ENCODE results near the gene FHDC1. TPM values are rescaled to one million over a fixed set of nuclear protein-coding genes. Genes with fewer than 3 reads are reported as not detected.

FHDC1 gene
- total RNA-seq, 1 donor from 2014 or later, result 22.3 TPM

- Mint-ChIP-seq H3K36me3 (ENCODE audit: unreplicated experiment) (no peaks in the 10 kb centered on the region), H3K27me3 (ENCODE audit: unreplicated experiment) (no peaks in the 10 kb centered on the region), H3K4me3 (ENCODE audit: unreplicated experiment) (no peak overlapping the region), H3K27ac (ENCODE audit: unreplicated experiment) (no peak overlapping the region), H3K9me3 (ENCODE audit: unreplicated experiment) (no peaks in the 10 kb centered on the region), H3K4me1 (ENCODE audit: unreplicated experiment) (peaks cover 5% of the 10 kb centered on the region)
- no peak for DNase-seq (ENCODE audit: extremely low spot score, unreplicated experiment)
- TF ChIP-seq CTCF (IDR thresholded peaks at IDR 0.05), result no peak
These were observed 56.3 kb downstream of the FHDC1 start for GRCh38 chr4:152992466-152992865.

GRCh38 chr4:152994038-152994437, 57.9 kb downstream of the FHDC1 start:
- no peaks in the 10 kb centered on the region for H3K36me3 Mint-ChIP-seq (ENCODE audit: unreplicated experiment)
- H3K4me1 Mint-ChIP-seq (ENCODE audit: unreplicated experiment), result peaks cover 5% of the 10 kb centered on the region
- no peak for TF ChIP-seq CTCF (IDR thresholded peaks at IDR 0.05)
- H3K27ac Mint-ChIP-seq (ENCODE audit: unreplicated experiment), result no peak overlapping the region
- H3K9me3 Mint-ChIP-seq (ENCODE audit: unreplicated experiment), result no peaks in the 10 kb centered on the region
- DNase-seq (ENCODE audit: extremely low spot score, unreplicated experiment), result no peak
- H3K27me3 Mint-ChIP-seq (ENCODE audit: unreplicated experiment), result no peaks in the 10 kb centered on the region
- H3K4me3 Mint-ChIP-seq (ENCODE audit: unreplicated experiment), result no peak overlapping the region

- no peak overlapping the region for H3K4me3 Mint-ChIP-seq (ENCODE audit: unreplicated experiment)
- no peaks in the 10 kb centered on the region for H3K9me3 Mint-ChIP-seq (ENCODE audit: unreplicated experiment)
- DNase-seq (ENCODE audit: extremely low spot score, unreplicated experiment), result no peak
- no peak for TF ChIP-seq CTCF (IDR thresholded peaks at IDR 0.05)
- peaks cover 5% of the 10 kb centered on the region for H3K4me1 Mint-ChIP-seq (ENCODE audit: unreplicated experiment)
- no peak overlapping the region for H3K27ac Mint-ChIP-seq (ENCODE audit: unreplicated experiment)
- H3K27me3 Mint-ChIP-seq (ENCODE audit: unreplicated experiment), result no peaks in the 10 kb centered on the region
- no peaks in the 10 kb centered on the region for H3K36me3 Mint-ChIP-seq (ENCODE audit: unreplicated experiment)
These were observed 60.0 kb downstream of the FHDC1 start for GRCh38 chr4:152996111-152996571.

- Mint-ChIP-seq H3K36me3 (ENCODE audit: unreplicated experiment) (no peaks in the 10 kb centered on the region), H3K27me3 (ENCODE audit: unreplicated experiment) (no peaks in the 10 kb centered on the region), H3K4me1 (ENCODE audit: unreplicated experiment) (peaks cover 11% of the 10 kb centered on the region), H3K9me3 (ENCODE audit: unreplicated experiment) (no peaks in the 10 kb centered on the region), H3K4me3 (ENCODE audit: unreplicated experiment) (no peak overlapping the region), H3K27ac (ENCODE audit: unreplicated experiment) (no peak overlapping the region)
- TF ChIP-seq CTCF (IDR thresholded peaks at IDR 0.05), result no peak
- no peak for DNase-seq (ENCODE audit: extremely low spot score, unreplicated experiment)
These were observed 60.5 kb downstream of the FHDC1 start for GRCh38 chr4:152996672-152997071.

- Mint-ChIP-seq H3K27me3 (ENCODE audit: unreplicated experiment) (no peaks in the 10 kb centered on the region), H3K4me1 (ENCODE audit: unreplicated experiment) (peaks cover 17% of the 10 kb centered on the region), H3K36me3 (ENCODE audit: unreplicated experiment) (no peaks in the 10 kb centered on the region), H3K9me3 (ENCODE audit: unreplicated experiment) (no peaks in the 10 kb centered on the region), H3K4me3 (ENCODE audit: unreplicated experiment) (no peak overlapping the region), H3K27ac (ENCODE audit: unreplicated experiment) (no peak overlapping the region)
- TF ChIP-seq CTCF (IDR thresholded peaks at IDR 0.05), result no peak
- no peak for DNase-seq (ENCODE audit: extremely low spot score, unreplicated experiment)
These were observed 61.2 kb downstream of the FHDC1 start for GRCh38 chr4:152997288-152997687.

All from osteocyte (in vitro differentiated cells).